HG03354 (cell line): ENCODE data around the gene TCAF1.

Source experiments
- ATAC-seq: cut with Tn5 transposase; IDR thresholded peaks from one replicate; pipeline ENCODE4 v1.9.1; 2021; ENCODE audit warnings: mild to moderate bottlenecking; ENCODE audit not compliant: unreplicated experiment, poor library complexity, severe bottlenecking

TCAF1 gene

GRCh38 chr7:143905509-143905908 lies 3.5 kb upstream of the TCAF1 start:
- no peak for ATAC-seq

- no peak for ATAC-seq
Observed at GRCh38 chr7:143902332-143902899, 440 bp upstream of the TCAF1 start.

- ATAC-seq, result no peak
Observed at GRCh38 chr7:143901332-143901667, 676 bp downstream of the TCAF1 start.

GRCh38 chr7:143900230-143900766 lies 1.7 kb downstream of the TCAF1 start:
- ATAC-seq, result no peak

- ATAC-seq, result no peak
Observed at GRCh38 chr7:143898810-143899209, 3.2 kb downstream of the TCAF1 start.

- no peak for ATAC-seq
Observed at GRCh38 chr7:143896667-143897066, 5.3 kb downstream of the TCAF1 start.

- ATAC-seq, result peak; percentile 97
Observed at GRCh38 chr7:143892527-143893300, 9.3 kb downstream of the TCAF1 start.

GRCh38 chr7:143891457-143891856 lies 10.5 kb downstream of the TCAF1 start:
- ATAC-seq, result no peak

GRCh38 chr7:143890558-143890957 lies 11.4 kb downstream of the TCAF1 start:
- ATAC-seq, result no peak

GRCh38 chr7:143889068-143889467 lies 12.9 kb downstream of the TCAF1 start:
- no peak for ATAC-seq

GRCh38 chr7:143886826-143887477 lies 15.0 kb downstream of the TCAF1 start:
- ATAC-seq, result no peak

GRCh38 chr7:143885951-143886350 lies 16.0 kb downstream of the TCAF1 start:
- ATAC-seq, result no peak

GRCh38 chr7:143884969-143885559 lies 16.9 kb downstream of the TCAF1 start:
- ATAC-seq, result peak; percentile 81

- ATAC-seq, result no peak
Observed at GRCh38 chr7:143884241-143884968, 17.6 kb downstream of the TCAF1 start.

GRCh38 chr7:143882604-143883078 lies 19.3 kb downstream of the TCAF1 start:
- ATAC-seq, result peak; percentile 19

GRCh38 chr7:143882020-143882603 lies 19.9 kb downstream of the TCAF1 start:
- peak; percentile 21 for ATAC-seq

GRCh38 chr7:143878884-143879283 lies 23.1 kb downstream of the TCAF1 start:
- no peak for ATAC-seq

GRCh38 chr7:143877098-143877497 lies 24.9 kb downstream of the TCAF1 start:
- no peak for ATAC-seq

- ATAC-seq, result no peak
Observed at GRCh38 chr7:143876218-143876617, 25.8 kb downstream of the TCAF1 start.
